Activated CD8-positive, alpha-beta memory T cell treated with anti-CD3 and anti-CD28 coated beads, Interleukin-2, amount 50 U/mL, for 1 hour (primary cell): ENCODE results near the gene ORAI2.
"Not testable (repeated sequence)": the region's sequence is repeated elsewhere in the genome, so short reads cannot be mapped to it uniquely, and the experiment has no call there.

ENCODE experiments used
- DNase-seq: peaks from one replicate; pipeline ENCODE4 v3.0.0-alpha.2; 2020; ENCODE audit errors: extremely low read depth

ORAI2 gene

DNA sequence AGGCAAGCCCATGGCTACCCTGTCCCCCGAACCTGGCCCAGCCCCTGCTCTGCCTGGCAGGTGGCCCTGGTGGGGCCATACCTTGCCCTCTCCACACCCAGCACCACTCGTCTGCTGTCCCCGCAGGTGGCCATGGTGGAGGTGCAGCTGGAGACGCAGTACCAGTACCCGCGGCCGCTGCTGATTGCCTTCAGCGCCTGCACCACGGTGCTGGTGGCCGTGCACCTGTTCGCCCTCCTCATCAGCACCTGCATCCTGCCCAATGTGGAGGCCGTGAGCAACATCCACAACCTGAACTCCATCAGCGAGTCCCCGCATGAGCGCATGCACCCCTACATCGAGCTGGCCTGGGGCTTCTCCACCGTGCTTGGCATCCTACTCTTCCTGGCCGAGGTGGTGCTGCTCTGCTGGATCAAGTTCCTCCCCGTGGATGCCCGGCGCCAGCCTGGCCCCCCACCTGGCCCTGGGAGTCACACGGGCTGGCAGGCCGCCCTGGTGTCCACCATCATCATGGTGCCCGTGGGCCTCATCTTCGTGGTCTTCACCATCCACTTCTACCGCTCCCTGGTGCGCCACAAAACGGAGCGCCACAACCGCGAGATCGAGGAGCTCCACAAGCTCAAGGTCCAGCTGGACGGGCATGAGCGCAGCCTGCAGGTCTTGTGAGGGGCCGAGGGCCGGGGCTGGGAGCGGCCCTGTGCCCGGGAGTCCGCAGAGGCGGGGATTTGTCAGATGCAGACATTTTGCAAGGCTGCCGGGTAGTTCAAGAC is 13.2 kb downstream of the ORAI2 start:
- no peak for DNase-seq

DNA sequence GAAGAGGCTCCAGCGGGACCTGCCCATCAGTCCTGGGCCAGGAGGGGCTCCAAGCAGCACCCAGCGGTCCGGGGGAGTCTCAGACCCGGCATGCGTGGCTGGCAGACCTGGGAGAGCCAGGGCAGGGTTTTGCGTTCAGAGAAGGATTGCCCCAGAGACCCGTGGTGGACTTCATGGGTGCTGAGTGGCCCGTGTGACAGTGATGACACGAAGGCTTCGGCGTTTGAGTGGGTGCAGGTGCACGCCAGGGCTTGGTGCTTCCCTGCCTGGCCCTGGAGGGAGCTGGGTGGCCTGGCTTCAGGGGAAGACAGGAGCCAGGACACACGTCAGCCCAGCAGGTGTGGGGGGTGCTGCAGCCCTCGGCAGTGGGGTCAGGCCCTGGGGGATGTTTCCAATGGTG is 13.9 kb downstream of the ORAI2 start:
- no peak for DNase-seq

DNA sequence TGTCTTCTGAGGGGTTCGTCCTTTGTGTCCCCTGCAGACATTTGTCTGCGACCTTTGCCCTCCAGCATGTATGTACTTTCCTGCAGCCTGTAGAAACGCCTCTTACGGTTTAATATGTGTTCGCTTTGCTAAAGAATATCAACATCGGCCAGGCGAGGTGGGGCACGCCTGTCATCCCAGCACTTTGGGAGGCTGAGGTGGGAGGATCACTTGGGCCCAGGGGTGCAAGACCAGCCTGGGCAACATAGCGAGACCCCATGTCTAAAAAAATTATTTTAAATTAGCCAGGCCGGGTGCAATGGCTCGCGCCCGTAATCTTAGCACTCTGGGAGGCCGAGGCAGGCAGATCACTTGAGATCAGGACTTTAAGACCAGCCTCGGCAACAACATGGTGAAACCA is 15.8 kb downstream of the ORAI2 start:
- DNase-seq = no peak

DNA sequence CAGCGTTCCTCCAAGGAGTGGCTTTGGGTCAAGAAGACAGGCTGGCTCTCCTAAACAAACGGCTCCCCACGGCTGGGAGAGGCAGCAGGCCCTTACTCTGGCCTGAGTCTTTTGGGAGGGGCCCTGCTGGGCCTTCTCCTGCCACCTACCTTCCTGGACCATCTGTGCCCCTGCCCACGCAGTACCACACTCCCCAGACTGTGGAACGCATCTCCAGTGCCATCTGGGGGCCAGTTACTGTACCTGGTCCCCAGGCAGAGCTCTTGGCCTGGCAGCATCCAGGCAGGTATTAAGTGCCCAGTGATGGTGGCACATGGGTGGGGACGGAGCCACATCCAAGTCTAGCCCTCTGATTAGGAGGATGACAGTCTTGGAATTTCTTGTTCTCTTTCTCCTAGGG is 16.9 kb downstream of the ORAI2 start:
- no peak for DNase-seq

DNA sequence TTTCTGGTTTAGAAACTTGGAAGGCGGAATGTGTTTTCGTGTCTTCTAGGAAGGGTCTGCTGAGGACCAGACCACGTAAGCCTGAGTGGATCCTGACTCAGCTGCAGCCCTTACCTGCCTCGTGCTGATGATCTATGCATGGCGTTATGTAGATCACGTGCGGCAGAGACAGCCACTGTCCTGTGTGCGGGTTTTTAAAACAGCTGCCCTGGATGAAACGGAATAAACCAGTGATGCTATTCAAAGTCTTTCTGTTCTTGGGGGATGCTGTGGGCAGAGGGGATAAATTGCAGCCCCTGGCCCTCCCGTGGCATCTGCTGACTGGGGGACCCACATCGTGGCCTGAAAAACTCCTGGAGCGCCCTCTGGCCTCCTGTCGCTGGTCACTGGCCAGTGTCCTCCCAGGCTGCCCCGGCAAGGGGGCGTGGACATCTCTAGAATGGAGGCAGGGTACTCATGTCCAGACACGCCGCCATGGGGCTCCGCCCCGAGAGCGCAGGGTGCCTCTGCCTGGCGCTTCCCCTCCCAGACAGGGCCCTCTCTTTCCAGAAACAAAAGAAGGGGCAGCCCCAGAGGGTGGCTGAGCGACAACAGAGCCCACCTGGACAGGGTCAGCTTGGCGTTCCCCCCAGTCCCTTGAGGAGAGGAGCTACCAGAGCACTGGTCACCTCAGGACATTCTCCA is 18.1 kb downstream of the ORAI2 start:
- no peak for DNase-seq

DNA sequence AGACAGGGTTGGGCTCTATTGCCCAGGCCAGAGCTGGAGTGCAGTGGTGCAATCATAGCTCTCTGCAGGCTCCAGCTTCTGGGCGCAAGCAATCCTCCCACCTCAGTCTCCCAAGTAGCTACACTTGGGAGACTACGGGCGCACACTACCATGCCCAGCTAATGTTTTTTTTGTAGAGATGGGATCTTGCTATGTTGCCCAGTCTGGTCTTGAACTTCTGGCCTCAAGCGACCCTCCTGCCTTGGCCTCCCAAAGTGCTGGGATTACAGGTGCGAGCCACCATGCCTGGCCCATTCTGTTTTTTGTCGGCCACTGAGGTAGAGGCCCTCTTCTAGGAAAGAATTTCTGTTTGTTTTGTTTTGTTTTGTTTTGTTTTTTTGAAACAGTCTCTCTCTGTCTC is 19.1 kb downstream of the ORAI2 start:
- DNase-seq = no peak

DNA sequence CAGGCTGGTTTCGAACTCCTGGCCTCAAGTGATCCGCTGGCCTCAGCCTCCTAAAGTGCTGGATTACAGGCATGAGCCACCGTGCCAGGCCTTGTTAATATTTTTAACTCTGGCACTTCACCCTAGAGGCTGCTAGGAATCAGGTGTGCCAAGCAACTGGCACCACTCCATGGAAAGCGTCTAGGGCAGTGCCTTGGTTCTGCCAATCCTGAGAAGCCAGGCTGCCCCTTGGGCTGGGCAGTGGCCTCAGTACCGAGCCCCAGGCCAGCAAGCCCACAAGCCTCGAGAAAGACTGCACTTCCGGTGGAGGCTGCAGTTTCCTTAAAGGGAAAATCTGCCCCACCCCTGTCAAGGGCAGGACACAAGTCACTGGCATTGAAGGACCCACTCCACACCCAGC is 19.9 kb downstream of the ORAI2 start:
- DNase-seq = no peak

DNA sequence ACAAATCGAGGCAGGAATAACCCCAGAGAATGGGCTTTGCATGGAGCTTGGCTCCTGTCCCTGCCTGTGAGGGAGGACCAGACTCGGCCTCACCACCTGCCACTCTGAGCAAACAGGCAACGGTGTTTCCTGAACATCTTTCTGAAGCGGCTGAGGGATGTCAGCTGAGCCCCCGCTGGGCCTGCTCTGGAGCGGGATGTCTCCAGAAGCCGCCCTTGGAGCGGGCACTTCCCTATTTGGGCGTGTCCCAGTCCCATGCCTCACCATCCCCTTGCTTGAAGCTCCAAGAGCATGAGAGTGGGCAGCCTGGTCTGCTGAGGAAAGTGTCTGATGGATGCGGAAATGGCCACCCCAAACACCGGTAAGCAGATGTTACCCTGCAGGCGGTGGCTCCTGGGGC is 21.1 kb downstream of the ORAI2 start:
- no peak for DNase-seq

DNA sequence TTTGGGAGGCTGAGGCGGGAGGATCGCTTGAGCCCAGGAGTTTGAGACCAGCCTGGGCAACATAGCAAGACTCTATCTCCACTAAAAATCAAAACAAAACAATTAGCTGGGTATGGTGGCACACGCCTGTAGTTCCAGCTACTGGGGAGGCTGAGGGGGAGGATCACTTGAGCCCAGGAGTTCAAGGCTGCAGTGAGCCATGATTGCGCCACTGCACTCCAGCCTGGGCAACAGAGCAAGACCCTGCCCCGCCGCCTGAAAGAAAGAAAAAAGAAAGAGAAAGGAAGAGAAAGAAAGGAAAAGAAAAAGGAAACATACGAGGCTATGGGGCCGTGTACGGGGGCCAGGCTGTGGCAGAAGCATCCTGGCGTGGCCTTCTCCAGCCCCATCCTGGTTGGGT is 21.6 kb downstream of the ORAI2 start:
- not testable (repeated sequence) for DNase-seq

DNA sequence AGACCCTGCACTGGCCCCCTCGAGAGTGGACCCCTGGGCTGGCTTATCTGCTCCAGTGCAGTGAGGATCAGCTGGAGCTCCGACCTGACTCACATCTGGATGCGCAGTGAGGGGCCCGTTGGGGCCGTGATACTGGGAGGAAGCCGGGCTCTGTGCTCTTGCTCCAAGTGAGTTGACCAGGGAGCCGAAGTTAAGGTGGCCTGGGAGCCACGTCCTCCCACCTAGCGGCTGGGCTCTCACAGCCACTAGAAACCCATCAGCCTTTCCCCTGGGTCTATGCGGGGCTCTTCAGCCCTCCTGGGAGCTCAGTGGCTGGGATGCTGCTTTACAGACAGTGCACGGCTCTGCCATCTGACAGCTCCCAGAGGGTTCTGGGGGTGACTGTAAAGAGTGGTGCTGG is 22.2 kb downstream of the ORAI2 start:
- DNase-seq = no peak

DNA sequence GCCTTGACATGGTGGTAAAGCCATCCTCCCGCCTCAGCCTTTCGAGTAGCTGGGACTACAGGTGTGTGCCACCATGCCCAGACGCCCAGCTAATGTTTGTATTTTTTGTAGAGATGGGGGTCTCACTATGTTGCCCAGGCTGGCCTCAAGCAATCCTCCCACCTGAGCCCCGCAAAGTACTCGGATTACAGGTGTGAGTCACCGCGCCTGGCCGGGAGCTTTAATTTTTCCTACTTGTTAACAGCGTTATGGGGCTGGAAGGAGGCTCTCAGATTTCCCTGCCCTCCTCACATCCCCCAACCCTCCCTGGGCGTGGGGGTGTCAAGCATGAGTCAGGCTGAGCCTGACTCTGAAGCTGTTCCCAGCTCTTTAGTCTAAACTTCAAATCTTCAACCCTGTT is 23.0 kb downstream of the ORAI2 start:
- no peak for DNase-seq

DNA sequence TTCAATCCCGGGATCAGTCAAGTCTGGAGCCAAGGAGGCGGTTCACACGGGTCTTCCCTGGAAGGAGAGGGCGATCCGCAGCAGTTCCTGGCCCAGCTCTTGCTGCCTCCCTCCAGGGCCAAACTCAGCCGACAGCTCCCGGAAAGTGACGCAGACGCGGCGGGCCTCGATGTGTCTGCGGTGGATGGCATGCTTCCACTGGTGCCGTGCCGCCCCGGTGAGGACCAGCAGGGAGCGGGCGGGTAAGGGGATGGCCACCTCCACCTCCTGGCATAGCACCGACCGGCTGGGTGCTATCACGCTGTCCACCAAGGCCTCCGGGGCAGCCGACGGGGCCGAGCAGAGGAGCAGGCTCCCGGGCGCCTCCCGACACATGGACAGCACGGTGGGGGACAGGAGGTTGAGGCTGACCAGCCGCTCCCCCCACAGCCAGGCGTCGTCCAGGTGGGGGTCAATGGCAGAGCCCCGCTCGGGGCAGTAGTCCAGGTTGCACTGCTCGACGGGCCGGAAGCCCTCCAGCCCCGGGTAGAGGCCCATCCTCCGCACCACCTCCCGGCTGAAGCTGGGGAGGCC is 24.1 kb downstream of the ORAI2 start:
- DNase-seq = no peak

DNA sequence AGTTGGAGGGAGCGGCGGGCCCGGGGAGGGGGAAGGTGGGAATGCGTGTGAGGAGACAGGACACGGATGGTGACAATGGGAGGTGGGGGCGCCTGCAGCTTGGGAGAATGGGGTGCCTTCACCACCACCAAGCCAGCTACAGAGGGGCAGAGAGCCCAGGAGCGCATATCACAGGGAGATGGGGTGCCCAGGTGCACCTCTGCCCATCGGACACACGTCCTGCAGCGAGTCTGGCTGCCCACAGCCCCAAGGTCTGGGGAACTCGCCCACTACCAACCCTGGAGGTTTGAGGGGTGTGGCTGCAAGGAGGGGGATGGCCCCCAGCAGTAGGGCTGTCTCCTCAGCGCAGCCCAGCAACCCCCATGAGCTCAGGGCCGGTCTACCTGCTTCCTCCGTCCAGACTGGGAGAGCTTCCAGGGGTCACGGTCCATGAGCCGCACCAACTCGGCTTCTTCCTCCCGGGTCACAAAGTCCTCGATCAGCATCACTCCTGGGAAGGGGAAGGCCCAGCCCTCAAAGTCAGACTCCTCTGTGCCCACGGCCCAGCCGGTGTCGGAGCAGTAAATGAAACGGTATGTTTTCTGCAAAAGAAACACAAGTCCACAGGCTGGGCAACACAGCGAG is 26.0 kb downstream of the ORAI2 start:
- no peak for DNase-seq

DNA sequence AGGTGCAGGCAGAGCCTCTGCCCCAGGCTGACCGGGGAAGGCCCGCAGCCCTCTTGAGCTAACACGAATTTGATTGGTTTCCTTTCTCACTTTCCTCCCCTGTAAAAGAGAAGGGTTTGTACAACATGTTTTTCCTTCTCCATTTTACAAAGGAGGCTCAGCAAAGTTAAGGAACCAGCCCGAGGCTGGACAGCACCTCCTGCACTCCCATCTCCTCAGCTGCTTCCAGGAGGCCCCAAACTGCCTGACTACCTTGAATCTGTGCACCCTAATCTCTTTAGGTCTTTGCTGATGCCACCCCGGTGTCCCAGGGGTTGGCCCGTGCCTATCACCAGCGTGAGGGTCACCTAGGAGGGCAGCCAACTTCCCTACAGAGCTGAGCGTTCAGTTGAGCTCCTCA is 27.1 kb downstream of the ORAI2 start:
- DNase-seq = no peak

DNA sequence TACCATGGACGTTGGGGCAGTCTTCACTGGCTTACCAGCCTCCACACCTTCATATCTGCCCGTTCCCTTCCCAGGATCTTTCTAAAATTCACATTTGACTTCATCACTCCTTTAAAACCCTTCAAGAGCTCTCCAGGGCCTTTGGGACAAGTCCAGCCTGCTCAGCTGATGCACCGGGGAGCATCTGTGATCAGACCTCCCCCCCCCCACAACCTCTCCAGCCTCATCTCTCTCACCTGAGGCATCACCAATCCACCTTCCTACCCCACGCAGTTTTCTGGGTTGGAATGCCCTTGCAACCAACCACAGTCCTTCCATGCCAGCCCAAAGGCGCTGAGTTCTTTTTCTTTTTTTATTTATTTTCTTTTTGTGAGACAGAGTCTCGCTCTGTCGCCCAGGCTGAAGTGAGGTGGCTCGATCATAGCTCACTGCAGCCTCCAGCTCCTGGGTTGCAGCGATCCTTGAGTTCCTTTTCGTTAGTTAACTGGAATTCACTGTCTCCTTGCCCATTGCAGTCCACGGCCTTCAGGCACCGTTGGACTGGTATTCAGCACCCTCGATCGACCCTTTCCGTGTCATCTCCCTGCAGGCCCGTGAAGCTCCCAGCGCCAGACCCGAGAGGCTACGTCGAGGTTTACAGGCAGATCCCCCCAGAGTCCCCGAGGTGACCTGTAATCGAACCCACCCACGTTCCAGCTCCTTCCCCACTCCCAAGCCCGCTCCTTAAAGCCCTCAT is 30.6 kb downstream of the ORAI2 start:
- DNase-seq = no peak

DNA sequence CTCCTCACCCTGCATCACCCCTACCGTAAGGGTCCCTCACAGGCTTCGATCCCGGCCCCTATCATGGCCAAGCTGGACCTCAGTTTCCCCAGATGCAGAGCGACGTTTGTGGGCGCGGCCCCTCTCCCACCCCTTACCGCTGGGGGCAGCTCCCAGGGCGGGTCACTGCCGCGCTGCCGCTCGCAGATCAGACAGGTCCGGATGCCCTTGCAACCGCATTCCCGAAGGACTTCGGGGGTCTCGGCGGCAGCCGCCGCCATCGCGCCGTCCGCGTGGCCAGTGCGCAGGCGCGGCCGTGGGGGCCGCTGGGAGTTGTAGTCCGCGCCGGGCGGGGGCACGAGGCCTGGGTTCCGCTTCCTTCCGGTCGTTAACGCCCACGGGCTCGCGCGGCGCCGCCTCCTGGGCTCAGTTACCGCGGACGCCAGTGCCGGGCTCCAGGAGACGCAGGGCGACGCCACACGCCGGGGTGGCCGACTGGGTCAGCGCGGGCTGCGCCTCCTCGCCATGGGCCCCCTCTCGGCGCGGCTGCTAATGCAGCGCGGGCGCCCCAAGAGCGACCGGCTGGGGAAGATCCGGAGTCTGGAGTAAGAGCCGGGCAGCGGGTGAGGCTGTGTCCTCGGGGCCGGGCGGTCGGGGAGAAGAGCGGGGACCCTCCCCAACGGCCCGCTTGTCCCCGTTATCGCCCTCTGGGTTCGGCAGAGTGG is 31.4 kb downstream of the ORAI2 start, which contains the start of the genes ALKBH4 and LRWD1:
Gene ALKBH4, minus strand, starts transcription at position 287 of the 704 bp plus-strand sequence. Its CDS starts 27 bp downstream, at position 260.
Gene LRWD1, plus strand, starts transcription at position 408 of the 704 bp plus-strand sequence. Its CDS starts 97 bp downstream, at position 505.
- DNase-seq = peak; percentile 76

DNA sequence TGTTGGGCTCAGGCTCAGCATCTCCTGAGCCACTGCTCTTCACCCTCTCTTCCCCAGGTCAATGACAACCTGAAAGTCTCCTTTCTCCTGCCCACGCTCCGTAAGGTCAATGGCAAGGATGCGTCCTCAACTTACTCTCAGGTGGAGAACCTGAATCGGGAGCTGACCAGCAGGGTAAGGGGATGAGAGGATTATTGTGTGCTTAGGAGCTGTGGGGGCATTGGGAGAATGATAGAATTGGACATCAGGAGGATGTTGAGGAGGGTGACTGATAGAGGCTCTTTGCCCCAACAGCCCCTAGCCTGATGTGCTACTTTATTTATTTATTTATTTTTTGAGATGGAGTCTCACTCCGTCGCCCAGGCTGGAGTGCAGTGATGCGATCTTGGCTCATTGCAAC is 32.7 kb downstream of the ORAI2 start:
- no peak for DNase-seq

DNA sequence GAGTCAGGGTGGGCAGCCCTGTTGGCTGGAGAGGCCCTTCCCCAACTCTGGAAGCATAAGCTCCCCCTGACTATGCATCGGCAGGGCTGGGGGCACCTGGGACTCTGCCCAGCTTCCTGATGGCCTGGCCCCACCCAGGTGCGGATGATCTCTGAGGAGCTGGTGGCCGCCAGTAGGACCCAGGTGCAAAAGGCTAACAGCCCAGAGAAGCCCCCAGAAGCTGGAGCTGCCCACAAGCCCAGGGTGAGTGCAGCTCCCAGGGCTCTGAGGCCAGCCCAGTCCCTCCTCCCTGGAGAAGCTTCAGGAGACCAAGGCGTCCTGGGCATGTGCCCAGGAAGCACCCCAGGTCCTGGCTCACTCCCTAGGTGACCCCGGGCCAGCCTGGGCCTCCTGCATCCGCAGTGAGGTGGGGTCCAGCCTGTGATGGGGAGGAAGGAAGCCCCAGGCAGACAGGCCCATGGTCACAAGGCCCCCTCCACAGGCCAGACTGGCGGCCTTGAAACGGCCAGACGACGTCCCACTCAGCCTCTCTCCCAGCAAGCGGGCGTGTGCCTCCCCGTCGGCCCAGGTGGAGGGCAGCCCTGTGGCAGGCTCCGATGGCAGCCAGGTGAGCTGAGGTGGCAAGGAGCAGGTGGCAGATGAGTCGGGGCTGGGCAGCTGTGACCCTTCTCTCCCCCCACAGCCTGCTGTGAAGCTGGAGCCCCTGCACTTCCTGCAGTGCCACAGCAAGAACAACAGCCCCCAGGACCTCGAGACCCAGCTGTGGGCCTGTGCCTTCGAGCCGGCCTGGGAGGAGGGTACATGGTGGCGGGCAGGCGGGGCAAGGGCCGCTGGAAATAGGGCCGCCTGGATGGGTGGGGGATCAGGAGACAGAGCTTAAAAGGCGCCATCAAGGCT is 34.5 kb downstream of the ORAI2 start:
- no peak for DNase-seq

DNA sequence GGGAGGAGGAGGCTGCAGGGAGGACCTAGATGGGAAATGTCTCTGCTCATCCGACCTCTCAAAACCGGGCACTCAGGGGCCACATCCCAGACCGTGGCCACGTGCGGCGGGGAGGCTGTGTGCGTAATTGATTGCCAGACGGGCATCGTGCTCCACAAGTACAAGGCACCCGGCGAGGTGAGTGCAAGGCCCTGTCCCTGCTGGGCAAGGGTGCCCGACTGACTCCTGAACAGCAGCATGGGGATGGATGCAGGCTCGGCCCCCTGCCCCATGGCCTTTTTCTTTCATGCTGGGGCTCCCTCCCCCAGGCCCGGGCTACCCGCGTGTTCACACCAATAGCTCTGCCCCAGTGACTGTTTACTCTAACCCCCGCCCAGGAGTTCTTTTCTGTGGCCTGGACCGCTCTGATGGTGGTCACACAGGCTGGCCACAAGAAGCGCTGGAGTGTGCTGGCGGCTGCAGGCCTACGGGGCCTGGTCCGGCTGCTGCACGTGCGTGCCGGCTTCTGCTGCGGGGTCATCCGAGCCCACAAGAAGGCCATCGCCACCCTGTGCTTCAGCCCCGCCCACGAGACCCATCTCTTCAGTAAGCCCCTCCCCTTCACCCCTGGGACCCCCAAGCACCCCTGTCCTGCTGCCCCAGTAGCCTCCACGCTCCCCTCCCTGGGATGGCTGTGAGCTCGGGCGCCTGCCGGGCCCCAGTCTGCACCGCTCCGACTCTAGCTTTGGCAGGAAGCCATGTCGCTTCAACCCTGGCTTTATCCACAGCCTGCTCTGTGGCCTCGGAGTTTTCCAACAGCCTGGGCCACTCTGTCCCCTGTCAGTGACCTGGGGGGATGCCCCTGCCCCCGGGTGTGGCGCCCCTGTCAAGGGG is 35.3 kb downstream of the ORAI2 start:
- DNase-seq = no peak
